Measurements from ENCODE around the gene SPSB2.

SPSB2 gene

DNA sequence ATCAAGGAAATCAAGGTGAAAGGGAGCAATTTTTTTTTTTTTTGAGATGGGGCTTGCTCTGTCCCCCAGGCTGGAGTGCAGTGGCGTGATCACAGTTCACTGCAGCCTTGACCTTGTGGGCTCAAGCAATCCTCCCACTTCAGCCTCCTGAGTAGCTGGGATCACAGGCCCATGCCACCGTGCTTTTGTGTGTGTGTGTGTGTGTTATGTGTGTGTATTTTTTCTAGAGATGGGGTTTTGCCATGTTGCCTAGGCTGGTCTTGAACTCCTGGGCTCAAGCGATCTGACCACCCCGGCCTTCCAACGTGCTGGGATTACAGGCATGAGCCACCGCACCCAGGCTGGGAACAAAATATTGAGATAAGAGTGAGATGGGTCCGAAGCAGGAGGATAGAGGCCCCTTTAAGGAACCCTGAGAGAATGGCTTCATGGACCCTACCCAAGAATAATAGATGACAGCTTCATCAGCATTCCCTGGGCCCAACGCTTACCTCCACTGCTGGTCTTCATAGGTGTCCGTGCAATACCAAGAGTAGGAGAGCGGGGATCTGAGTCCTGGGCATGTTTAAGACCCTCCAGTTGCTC, 23.0 kb downstream of the SPSB2 start:
- TF ChIP-seq, protein P1, sequence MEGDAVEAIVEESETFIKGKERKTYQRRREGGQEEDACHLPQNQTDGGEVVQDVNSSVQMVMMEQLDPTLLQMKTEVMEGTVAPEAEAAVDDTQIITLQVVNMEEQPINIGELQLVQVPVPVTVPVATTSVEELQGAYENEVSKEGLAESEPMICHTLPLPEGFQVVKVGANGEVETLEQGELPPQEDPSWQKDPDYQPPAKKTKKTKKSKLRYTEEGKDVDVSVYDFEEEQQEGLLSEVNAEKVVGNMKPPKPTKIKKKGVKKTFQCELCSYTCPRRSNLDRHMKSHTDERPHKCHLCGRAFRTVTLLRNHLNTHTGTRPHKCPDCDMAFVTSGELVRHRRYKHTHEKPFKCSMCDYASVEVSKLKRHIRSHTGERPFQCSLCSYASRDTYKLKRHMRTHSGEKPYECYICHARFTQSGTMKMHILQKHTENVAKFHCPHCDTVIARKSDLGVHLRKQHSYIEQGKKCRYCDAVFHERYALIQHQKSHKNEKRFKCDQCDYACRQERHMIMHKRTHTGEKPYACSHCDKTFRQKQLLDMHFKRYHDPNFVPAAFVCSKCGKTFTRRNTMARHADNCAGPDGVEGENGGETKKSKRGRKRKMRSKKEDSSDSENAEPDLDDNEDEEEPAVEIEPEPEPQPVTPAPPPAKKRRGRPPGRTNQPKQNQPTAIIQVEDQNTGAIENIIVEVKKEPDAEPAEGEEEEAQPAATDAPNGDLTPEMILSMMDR (IDR thresholded peaks at IDR 0.05; ENCODE audit: extremely low read depth, missing control alignments), result no peak
- no peak for DNase-seq (ENCODE audit: low spot score)

DNA sequence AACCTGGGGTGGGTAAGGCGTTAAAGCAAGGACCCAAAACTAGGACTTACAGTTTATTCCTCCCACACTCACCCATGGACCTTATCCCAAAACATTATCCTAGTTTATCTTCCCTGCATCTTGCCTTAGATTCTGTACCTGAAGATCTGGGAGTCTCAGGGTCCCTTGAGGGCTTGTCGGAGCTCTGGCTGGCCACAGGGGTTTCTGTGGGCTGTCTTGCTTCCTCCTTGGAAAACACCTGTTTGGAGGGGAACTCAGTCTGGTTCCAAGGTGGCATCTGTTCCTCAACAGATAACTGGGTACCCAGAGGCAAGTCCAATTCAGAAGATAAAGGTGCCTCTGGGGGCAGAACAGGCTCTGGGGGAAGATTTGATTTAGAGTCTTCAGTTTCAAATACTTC, 23.7 kb downstream of the SPSB2 start:
- TF ChIP-seq, protein P1 (IDR thresholded peaks at IDR 0.05; ENCODE audit: extremely low read depth, missing control alignments), result no peak

DNA sequence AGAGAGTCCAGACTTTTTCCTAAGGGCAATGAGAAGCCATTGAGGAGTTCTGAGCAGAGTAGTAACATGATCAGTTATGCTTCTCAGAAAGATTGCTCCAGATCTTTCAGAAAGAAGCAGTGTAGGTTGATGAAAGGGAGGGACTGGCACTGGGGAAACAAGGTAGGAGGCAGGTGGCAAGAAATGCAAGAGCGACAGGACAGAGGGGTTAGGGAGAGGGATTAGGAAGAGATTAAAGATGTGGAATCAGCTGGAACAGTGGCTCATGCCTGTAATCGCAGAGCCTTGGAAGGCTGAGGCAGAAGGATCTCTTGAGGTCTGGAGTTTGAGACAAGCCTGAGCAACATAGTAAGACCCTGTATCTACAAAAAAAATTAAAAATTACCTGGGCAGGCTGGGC, 25.4 kb downstream of the SPSB2 start:
- TF ChIP-seq, protein P1 (IDR thresholded peaks at IDR 0.05; ENCODE audit: extremely low read depth, missing control alignments), result no peak
- no peak for DNase-seq (ENCODE audit: low spot score)

More for the DNA sequence above, 23.7 kb downstream of the SPSB2 start:
- no peak for DNase-seq (ENCODE audit: low spot score)

DNA sequence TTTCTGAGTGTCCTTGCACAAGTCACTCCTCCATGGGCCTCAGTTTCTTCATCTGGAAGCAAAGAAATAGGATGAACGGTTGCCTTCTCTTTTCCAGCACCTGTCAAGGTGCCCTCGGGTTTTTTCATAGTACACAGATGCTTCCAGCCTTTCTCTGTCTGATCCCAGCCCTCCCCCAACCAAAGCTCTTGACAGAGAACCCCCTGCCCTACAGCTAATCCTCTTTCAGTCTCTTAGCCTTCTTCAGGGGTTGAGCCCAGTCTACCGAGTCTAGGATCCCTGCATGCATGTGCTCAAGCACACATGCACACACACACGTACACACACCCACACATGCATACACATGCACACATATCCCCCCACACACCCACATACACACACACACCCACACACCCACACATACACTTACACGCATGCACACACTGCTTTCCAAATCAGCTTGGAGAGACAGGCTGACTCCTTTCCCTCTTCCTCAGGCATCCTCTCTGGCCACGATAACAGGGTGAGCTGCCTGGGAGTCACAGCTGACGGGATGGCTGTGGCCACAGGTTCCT, 26.7 kb downstream of the SPSB2 start:
- TF ChIP-seq, protein P1 (IDR thresholded peaks at IDR 0.05; ENCODE audit: extremely low read depth, missing control alignments), result no peak
- no peak for DNase-seq (ENCODE audit: low spot score)

DNA sequence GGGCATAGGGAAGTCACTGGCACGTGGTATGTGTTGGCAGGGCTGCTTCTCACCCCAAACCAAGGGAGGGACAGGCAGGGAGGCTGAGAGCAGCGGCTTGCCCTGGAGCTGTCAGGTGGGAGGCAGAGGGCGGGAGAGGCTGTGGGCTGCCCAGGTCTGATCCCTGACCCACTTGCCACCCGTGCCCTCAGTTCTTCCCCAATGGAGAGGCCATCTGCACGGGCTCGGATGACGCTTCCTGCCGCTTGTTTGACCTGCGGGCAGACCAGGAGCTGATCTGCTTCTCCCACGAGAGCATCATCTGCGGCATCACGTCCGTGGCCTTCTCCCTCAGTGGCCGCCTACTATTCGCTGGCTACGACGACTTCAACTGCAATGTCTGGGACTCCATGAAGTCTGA, 27.7 kb downstream of the SPSB2 start:
- TF ChIP-seq, protein P1 (IDR thresholded peaks at IDR 0.05; ENCODE audit: extremely low read depth, missing control alignments), result no peak
- no peak for DNase-seq (ENCODE audit: low spot score)

DNA sequence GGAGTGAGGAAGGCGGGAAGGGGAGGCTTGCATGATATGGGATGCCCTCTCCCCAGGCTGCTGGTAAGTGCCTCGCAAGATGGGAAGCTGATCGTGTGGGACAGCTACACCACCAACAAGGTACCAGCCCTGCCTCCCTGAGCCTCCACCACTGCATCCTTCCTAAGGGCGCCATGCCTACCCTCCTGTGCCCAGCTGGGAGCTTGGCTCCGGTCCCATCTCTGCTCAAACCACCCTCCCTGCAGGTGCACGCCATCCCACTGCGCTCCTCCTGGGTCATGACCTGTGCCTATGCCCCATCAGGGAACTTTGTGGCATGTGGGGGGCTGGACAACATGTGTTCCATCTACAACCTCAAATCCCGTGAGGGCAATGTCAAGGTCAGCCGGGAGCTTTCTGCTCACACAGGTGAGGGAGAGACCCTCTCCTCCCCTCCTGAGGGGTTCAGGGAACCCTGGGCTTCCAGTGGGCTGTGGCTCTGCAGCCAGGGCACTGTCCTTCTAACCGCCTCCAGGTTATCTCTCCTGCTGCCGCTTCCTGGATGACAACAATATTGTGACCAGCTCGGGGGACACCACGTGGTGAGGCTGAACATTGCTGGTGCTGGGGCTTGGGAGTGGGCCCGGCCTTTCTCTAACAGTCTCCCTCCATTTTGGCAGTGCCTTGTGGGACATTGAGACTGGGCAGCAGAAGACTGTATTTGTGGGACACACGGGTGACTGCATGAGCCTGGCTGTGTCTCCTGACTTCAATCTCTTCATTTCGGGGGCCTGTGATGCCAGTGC, 29.8 kb downstream of the SPSB2 start:
- TF ChIP-seq, protein P1 (IDR thresholded peaks at IDR 0.05; ENCODE audit: extremely low read depth, missing control alignments), result no peak
- no peak for DNase-seq (ENCODE audit: low spot score)

DNA sequence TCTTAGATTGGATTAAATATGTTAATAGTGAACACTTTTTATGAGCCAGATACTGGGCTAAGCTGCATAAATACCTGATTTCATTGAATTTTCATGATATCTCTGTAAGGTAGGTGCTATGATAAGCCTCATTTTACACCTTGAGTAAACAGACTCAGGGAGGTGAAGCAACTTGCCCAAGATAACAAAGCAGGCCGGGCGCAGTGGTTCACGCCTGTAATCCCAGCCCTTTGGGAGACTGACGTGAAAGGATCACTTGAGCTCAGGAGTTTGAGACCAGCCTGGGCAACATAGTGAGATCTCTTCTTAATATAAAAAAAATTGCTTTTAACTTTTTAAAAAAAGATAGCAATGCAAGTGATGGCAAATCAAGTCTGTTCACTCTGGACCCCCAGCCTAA, 31.0 kb downstream of the SPSB2 start:
- DNase-seq (ENCODE audit: low spot score), result no peak
- TF ChIP-seq, protein P1 (IDR thresholded peaks at IDR 0.05; ENCODE audit: extremely low read depth, missing control alignments), result no peak
